ENCODE data around the gene EPB41L1.

Gene EPB41L1

GRCh38 chr20:36234771-36235320 is 80.3 kb downstream of the EPB41L1 start:
- no peak for DNase-seq

- peak; percentile 80 for DNase-seq
Measured at GRCh38 chr20:36235892-36236785, 81.6 kb downstream of the EPB41L1 start, which contains the start of gene AAR2. Gene AAR2 (plus strand): TSS chr20:36236478. CDS start chr20:36239869, 3,391 bp downstream.

DNA sequence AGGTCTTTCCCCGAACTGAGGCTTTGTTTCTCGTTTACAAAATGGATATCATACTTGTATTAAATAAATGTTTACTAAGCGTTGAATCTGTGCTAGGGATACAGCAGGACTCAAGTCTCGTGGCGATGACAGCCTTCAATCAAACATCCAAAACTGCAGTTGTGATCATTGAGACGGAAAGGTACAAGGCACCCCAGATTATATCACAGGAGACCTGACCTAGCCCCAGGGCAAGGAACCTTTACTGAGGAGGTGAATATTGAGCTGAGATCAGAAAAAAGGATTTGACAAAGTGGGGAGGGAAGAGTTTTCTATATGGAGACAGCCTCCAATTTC is 82.2 kb downstream of the EPB41L1 start:
- no peak for DNase-seq

- DNase-seq, result no peak
Measured at GRCh38 chr20:36237477-36237876, 82.9 kb downstream of the EPB41L1 start.

DNA sequence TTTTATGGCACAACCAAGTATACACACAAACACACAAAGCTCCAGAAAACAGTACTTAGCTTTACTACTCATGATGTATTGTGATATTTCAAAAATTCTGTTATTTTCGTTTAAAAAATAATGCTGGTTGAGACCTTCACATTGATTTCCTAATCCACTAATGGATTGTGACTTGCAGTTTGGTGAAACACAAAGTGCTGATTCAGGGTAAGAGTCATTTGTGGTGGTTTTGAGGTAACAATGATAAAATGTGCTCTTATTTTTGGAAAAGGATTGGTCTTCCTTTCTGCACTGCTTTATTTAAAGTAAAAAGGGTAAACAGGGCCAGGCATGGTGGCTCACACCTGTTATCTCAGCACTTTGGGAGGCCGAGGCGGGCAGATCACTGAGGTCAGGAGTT is 83.6 kb downstream of the EPB41L1 start:
- no peak for DNase-seq

DNA sequence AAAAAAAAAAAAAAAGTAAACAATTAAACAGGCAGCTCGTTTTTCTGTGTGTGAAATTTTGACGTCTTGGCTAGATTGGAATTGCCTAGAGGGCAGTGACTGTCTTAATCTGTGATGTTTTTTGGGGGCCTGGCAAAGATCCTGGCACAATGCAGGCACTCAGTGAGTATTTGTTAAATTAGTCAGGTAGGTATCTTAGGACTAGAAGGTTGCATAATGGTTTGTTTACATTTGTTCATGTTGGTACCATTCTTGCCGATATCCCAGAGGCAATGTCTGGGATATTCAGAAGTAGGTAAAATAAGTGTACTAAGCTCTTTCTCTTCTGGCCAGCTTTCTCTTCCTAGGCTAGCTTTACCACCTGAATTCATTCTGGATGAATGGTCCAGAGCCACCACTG is 84.2 kb downstream of the EPB41L1 start:
- DNase-seq, result no peak

DNA sequence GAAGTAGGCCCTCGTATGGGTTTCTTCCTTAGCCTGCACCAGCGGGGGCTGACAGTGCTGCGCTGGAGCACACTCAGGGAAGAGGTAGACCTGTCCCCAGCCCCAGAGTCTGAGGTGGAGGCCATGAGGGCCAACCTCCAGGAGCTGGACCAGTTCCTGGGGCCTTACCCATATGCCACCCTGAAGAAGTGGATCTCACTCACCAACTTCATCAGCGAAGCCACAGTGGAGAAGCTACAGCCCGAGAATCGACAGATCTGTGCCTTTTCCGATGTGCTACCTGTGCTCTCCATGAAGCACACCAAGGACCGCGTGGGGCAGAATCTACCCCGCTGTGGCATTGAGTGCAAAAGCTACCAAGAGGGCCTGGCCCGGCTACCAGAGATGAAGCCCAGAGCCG is 85.5 kb downstream of the EPB41L1 start:
- DNase-seq, result no peak

GRCh38 chr20:36241678-36242077 is 87.1 kb downstream of the EPB41L1 start:
- no peak for DNase-seq

DNA sequence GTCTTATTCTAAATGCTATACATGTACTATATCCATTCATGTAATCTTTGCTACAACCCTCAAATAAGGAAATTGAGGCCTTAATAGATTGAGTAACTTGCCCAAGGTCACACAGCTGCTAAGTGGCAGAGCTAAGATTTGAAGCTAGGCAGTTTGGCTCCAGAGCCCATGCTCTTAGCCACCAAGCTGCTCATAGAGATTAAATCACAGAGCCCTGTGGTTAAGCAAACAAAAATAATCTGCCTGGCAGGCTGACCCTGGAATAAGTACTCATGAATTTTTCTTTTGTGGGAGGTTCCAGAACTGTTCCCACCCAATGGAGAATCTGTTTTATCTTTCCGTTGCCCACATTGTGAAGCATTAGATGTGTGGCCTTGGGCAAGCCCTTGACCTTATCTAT is 89.2 kb downstream of the EPB41L1 start:
- DNase-seq, result no peak

GRCh38 chr20:36246401-36246800 is 91.9 kb downstream of the EPB41L1 start:
- DNase-seq, result no peak

GRCh38 chr20:36248836-36249235 is 94.3 kb downstream of the EPB41L1 start:
- DNase-seq, result no peak

GRCh38 chr20:36249450-36249849 is 94.9 kb downstream of the EPB41L1 start:
- DNase-seq, result no peak

- no peak for DNase-seq
Measured at GRCh38 chr20:36251426-36251825, 96.9 kb downstream of the EPB41L1 start.

- no peak for DNase-seq
Measured at GRCh38 chr20:36252511-36252910, 98.0 kb downstream of the EPB41L1 start.

GRCh38 chr20:36253036-36253435 is 98.5 kb downstream of the EPB41L1 start:
- DNase-seq, result no peak

DNA sequence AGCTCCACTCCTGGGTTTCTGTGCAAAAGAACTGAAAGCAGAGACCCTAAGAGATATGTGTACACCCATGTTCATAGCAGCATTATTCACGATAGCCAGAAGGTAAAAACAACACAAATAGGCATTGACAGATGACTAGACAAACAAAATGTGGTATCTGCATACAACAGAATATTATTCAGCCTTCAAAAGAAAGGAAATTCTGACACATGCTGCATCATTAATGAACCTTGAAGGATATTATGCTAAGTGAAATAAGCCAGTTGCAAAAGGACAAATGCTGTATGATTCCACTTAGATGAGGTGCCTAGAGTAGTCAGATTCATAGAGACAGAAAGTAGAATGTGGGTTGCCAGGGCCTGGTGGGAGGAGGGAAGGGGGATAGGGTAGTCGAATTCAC is 99.5 kb downstream of the EPB41L1 start:
- DNase-seq, result no peak

GRCh38 chr20:36255445-36255844 is 100.9 kb downstream of the EPB41L1 start:
- DNase-seq, result no peak

DNA sequence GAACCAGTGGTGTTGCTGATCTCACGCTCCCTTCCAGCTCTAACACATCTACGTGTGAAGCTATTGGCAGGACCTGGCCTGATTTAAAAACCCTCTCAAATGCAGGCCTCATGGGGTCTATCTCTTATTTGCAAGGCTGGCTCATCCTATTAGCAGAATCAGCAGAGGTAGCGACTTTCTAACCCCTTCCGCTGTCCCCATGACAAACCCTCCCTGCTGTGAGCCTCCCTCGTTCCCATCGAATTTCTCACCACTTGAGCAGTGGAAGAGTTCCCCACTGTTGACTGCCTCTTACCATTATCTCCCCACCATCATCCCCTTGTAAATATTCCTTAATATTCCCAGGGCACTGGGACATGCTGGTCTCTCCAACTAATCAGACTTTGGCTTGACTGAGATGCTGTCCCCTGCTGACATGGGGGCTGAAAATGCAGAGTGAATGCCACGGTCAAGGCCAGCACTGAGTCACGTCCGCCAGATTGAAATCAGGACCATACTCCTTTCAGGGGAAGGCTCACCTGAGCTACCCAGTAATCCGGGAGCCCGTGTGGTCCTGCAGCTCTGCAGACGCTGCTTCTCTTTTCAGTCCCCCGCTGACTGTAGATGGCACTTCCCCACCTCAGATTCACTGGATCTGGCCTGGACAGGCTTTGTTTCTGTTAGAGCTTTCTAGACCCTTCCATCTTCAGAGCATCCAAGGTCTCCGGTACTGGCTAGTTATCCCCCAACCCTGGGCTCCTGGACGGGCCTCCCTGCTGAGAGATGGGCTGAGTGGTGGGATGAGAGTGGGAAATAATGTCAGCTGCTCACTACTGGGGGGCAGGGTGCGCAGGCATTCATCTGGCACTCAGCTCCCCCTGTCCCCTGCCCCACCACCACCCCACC is 104.9 kb downstream of the EPB41L1 start:
- no peak for DNase-seq

GRCh38 chr20:36260316-36260715 is 105.8 kb downstream of the EPB41L1 start:
- DNase-seq, result no peak

DNA sequence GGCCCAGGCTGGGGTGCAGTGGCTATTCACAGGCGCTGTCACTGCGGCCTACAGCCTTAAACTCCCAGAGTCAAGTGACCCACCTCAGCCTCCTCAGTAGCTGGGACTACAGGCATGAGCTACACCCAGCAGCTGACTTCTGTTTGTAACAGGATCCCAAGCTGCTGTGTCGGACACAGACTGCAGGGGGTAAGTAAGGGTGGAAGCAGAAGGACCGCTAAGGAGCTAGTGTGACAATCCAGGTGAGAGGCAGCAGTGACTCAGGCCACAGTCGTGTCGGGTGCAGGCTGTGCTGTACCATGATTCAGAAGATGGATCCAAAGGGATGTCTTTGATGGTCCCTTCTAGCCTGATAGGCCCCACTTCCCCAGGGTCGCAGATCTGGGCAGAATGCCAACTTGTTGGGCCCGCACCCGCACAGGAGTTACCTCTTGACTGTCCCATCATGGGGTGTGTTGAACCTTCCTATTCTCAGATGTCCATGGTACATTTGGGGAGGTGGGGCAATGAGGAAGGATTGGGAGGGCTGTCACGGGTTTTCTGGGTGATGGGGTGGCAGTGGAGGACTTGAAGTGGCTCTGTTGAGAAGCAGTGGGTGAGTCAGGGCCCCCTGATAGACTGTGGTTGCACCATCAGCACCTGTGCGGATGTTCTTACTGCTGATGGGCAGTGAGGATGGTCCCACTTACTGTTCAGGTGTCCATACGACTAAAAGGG is 107.0 kb downstream of the EPB41L1 start:
- DNase-seq, result no peak

DNA sequence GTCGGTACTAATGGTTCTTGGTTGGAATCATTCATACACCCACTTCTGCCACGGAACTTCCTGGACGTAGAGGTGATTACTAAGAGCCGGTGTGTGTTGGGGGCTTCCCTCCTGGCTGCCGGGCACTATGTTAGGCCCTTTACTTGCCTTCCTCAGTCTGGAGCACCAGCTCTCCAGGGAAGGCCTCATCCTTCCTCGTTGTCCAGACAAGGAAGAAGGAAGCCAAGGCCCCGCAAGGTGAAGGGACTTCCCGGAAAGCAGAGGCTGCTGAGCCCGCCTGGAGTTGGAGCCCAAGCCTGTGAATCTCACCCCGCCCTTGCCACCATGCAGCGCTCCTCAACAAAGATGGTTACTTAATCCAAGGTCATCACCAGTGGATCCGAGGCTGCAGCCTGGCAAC is 107.9 kb downstream of the EPB41L1 start:
- no peak for DNase-seq

GRCh38 chr20:36264426-36265246 is 110.1 kb downstream of the EPB41L1 start:
- DNase-seq, result no peak

All from fibroblast of skin of right biceps (primary cell).